Endothelial cell of umbilical vein (primary cell): ENCODE results near the gene RHCE. TPM values are rescaled to one million over a fixed set of nuclear protein-coding genes. Genes with fewer than 3 reads are reported as not detected.

Experiments used
- BruUV-seq: library from RNA; stranded (reverse); fragments of 400-500 nt; replicated peaks from 2 replicates; lab custom pipeline; 2021; lab: Mats Ljungman, UMichigan
- CTCF ChIA-PET: fragments of 300-600, 350-600 bp; sonication (Branson Sonifier 250); formaldehyde crosslinking; loops from one replicate; lab custom pipeline; 2021; ENCODE audit warnings: antibody characterized with exemption, inconsistent platforms; lab: Charles Lee
- POLR2A ChIA-PET: fragments of 300-600, 350-600 bp; sonication (Branson Sonifier 250); formaldehyde crosslinking; loops from one replicate; lab custom pipeline; 2021; ENCODE audit warnings: antibody characterized with exemption, inconsistent platforms; lab: Charles Lee
- DNase-seq: peaks from one replicate; pipeline ENCODE4 v3.0.0-alpha.2; 2011; ENCODE audit warnings: low read depth, low spot score
- FAIRE-seq: peaks from 2 replicates; lab custom pipeline; 2011; peaks lifted over from hg19 to GRCh38; lab: Jason Lieb, UNC
- H2AFZ ChIP-seq: 2 replicates; pipeline ENCODE4 v1.6.0; 2012; ENCODE audit warnings: low read depth, low read length, control low read depth, inconsistent platforms
- H3K27ac ChIP-seq: 2 replicates; pipeline ENCODE4 v1.5.1; 2011; ENCODE audit warnings: low read depth, mild to moderate bottlenecking, control low read depth, low read length, moderate library complexity; ENCODE audit not compliant: insufficient read depth
- H3K27me3 ChIP-seq, 2 experiments: 2 replicates each; pipeline versions ENCODE4 v1.6.0 to v1.6.1; 2011; ENCODE audit warnings: low read length in 2 of 2, mixed read lengths in 1 of 2; ENCODE audit not compliant: control insufficient read depth in 2 of 2, insufficient read depth in 2 of 2
- H3K36me3 ChIP-seq, 2 experiments: 2 replicates in 1 of 2; 3 replicates in 1 of 2; pipeline ENCODE4 v1.5.1; 2011; ENCODE audit warnings: low read length in 2 of 2, mild to moderate bottlenecking in 1 of 2, moderate library complexity in 1 of 2; ENCODE audit not compliant: control insufficient read depth in 2 of 2, insufficient read depth in 2 of 2; ENCODE audit errors: extremely low read depth in 1 of 2
- H3K4me1 ChIP-seq: 3 replicates; pipeline ENCODE4 v1.5.1; 2011; ENCODE audit warnings: mild to moderate bottlenecking, low read length; ENCODE audit not compliant: control insufficient read depth, insufficient read depth; ENCODE audit errors: extremely low read depth
- H3K4me2 ChIP-seq: 2 replicates; pipeline ENCODE4 v1.6.1; 2011; ENCODE audit warnings: low read length, control low read depth, mixed read lengths; ENCODE audit not compliant: insufficient read depth
- H3K4me3 ChIP-seq, 3 experiments: fragments of 200-600 bp in 1 of 3; sonication (generic), shearing (Covaris generic) in 1 of 3; replicated peaks in 1 of 3; 2 replicates each; pipeline ENCODE4 v1.5.1; 2011 to 2016; ENCODE audit warnings: control low read depth in 3 of 3, low read length in 3 of 3, mild to moderate bottlenecking in 2 of 3, inconsistent platforms in 1 of 3, low read depth in 1 of 3, moderate library complexity in 1 of 3; ENCODE audit not compliant: insufficient read depth in 1 of 3
- H3K79me2 ChIP-seq: 2 replicates; pipeline ENCODE4 v1.6.0; 2012; ENCODE audit warnings: low read length, inconsistent platforms; ENCODE audit not compliant: control insufficient read depth, insufficient read depth
- H3K9ac ChIP-seq: replicated peaks from 2 replicates; pipeline ENCODE3; 2011; ENCODE audit warnings: low read length, control low read depth; ENCODE audit not compliant: insufficient read depth; ENCODE audit errors: extremely low read depth
- H3K9me1 ChIP-seq: replicated peaks from 3 replicates; pipeline ENCODE4 v1.6.0; 2011; ENCODE audit warnings: mild to moderate bottlenecking, low read length; ENCODE audit not compliant: control insufficient read depth, insufficient read depth; ENCODE audit errors: extremely low read depth
- H3K9me3 ChIP-seq: replicated peaks from 2 replicates; pipeline ENCODE4 v1.5.1; 2012; ENCODE audit warnings: low read length, inconsistent platforms; ENCODE audit not compliant: control insufficient read depth, insufficient read depth
- H4K20me1 ChIP-seq: replicated peaks from 2 replicates; pipeline ENCODE3; 2011; ENCODE audit warnings: mild to moderate bottlenecking, low read length; ENCODE audit not compliant: control insufficient read depth, insufficient read depth; ENCODE audit errors: extremely low read depth
- EZH2 ChIP-seq: IDR thresholded peaks from 2 replicates; pipeline ENCODE4 v1.6.1; 2012; ENCODE audit warnings: borderline replicate concordance, low read depth, mild to moderate bottlenecking, moderate library complexity, low read length, inconsistent platforms; ENCODE audit not compliant: severe bottlenecking
- FOS ChIP-seq: IDR thresholded peaks from 2 replicates; pipeline ENCODE4 v1.6.1; 2011; ENCODE audit warnings: mild to moderate bottlenecking, low read length, moderate library complexity, borderline replicate concordance; ENCODE audit not compliant: insufficient read depth
- GATA2 ChIP-seq: IDR thresholded peaks from 2 replicates; pipeline ENCODE4 v1.7.0; 2011; ENCODE audit warnings: low read depth, mild to moderate bottlenecking, moderate library complexity, mixed read lengths, low read length; ENCODE audit not compliant: insufficient read length, insufficient read depth
- JUN ChIP-seq: IDR thresholded peaks from 2 replicates; pipeline ENCODE4 v1.6.1; 2011; ENCODE audit warnings: borderline replicate concordance, low read depth; ENCODE audit not compliant: insufficient read length, insufficient read depth
- MYC ChIP-seq: IDR thresholded peaks from one replicate; pipeline ENCODE4 v1.6.1; 2011; ENCODE audit warnings: mild to moderate bottlenecking, low read depth, low read length
- POLR2A ChIP-seq: IDR thresholded peaks from 2 replicates; pipeline ENCODE4 v1.6.1; 2012; ENCODE audit warnings: low read depth, mild to moderate bottlenecking, control low read depth, low read length
- POLR2AphosphoS5 ChIP-seq: IDR thresholded peaks from 2 replicates; pipeline ENCODE4 v1.6.1; 2012; ENCODE audit warnings: low read depth, mild to moderate bottlenecking, control low read depth, low read length, moderate library complexity; ENCODE audit not compliant: insufficient read depth
- dilution Hi-C: fragments of 300-500 bp; cut with MboI; formaldehyde crosslinking; loops from one replicate; pipeline ENCODE4 v1.15.0; 2019; ENCODE audit warnings: low sequenced_read_pairs; ENCODE audit not compliant: extremely low pct_ligation_motif_present
- intact Hi-C: fragments of 100-400 bp; cut with micrococcal nuclease; formaldehyde crosslinking; loops from one replicate; pipeline ENCODE4 v1.10.0; 2022
- polyA plus RNA-seq, 4 experiments: library from polyadenylated mRNA; depleted of rRNA in 3 of 4; stranded (reverse) in 3 of 4; unstranded in 1 of 4; fragments of >200 nt; gene quantifications; 2 replicates each; pipeline versions ENCODE4 v1.2.1 to v1.2.3, GENCODE V29; 2011 to 2012; ENCODE audit warnings: missing spikeins in 1 of 4
- total RNA-seq: library from RNA; stranded (reverse); gene quantifications from 2 replicates; pipeline ENCODE4 v1.2.3, GENCODE V29; 2021
- TF ChIP-seq, protein P1 (sequence below), 2 donors: IDR thresholded peaks; 1 replicate in 1 of 2; 2 replicates in 1 of 2; pipeline ENCODE4 v1.5.1; 2011; ENCODE audit warnings: low read length in 2 of 2, mild to moderate bottlenecking in 2 of 2, moderate library complexity in 2 of 2, control low read depth in 1 of 2, inconsistent platforms in 1 of 2, low read depth in 1 of 2; ENCODE audit not compliant: insufficient read depth in 1 of 2; ENCODE audit errors: extremely low read depth in 1 of 2
- TF ChIP-seq, protein P2 (sequence below): IDR thresholded peaks from 2 replicates; pipeline ENCODE4 v1.6.1; 2011; ENCODE audit not compliant: insufficient read depth, insufficient read length

RHCE gene
- total and polyA plus RNA-seq, 2 donors (not counting 3 experiments of a cell fraction or from before 2014, with no cell fraction given): 0.07 TPM; not detected in 1

DNA sequence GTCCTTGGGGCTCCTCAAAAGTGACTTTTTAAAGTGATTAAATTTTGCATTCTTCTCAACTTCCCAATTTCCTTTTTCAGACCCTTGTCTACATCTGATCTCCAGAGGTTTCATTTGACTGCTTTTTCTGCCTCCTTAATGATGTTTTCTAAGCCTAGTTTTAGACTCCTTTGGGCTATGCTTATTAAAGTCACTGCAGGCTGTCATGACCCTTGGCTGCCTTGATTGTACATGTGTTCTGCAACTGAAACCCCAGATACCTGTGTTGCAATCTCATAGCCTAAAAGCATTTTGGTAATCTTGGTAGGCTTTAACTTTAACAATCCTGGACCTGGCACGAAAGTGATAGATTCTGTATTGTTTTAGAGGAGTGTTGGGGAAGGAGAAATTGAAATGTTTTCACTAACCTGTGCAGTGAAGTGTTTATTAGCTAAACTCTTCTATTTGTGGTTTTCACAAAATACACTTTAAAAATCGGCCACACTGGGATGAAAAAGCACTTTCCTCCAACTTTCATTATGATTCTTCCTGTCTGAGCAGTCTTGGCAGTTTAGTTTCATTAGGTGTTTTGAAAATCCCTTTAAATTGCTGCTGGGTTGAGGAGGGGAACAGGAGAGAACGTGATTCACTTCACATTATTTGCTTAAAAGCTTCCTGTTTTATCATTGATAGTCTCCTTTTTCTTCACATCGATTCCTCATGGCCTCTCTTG lies 14.9 kb upstream of the RHCE start:
- H3K9me1 ChIP-seq: no peaks in the 10 kb centered on the region
- POLR2A ChIA-PET: no interaction called here
- no peak overlapping the region for H3K9ac ChIP-seq
- peak; percentile 12 for DNase-seq
- intact Hi-C loops (loop anchor here (10.0 kb wide), 1 partner anchor 369 kb away; the partner anchor contains the start of gene SELENON), dilution Hi-C loops (no loop called here)
- BruUV-seq: no TSS peak
- no peak overlapping the region for H3K4me3 ChIP-seq
- no peak for FAIRE-seq
- peaks cover 0 to 2% of the 10 kb centered on the region in 2 experiments for H3K36me3 ChIP-seq
- H2AFZ ChIP-seq: no peak overlapping the region
- peaks cover 37% of the 10 kb centered on the region for H3K4me1 ChIP-seq
- H4K20me1 ChIP-seq: peaks cover 4% of the 10 kb centered on the region
- H3K9me3 ChIP-seq: no peaks in the 10 kb centered on the region
- peak overlapping the region; percentile 17 for H3K4me2 ChIP-seq
- no peaks in the 10 kb centered on the region for H3K27me3 ChIP-seq
- TF ChIP-seq, protein P1, sequence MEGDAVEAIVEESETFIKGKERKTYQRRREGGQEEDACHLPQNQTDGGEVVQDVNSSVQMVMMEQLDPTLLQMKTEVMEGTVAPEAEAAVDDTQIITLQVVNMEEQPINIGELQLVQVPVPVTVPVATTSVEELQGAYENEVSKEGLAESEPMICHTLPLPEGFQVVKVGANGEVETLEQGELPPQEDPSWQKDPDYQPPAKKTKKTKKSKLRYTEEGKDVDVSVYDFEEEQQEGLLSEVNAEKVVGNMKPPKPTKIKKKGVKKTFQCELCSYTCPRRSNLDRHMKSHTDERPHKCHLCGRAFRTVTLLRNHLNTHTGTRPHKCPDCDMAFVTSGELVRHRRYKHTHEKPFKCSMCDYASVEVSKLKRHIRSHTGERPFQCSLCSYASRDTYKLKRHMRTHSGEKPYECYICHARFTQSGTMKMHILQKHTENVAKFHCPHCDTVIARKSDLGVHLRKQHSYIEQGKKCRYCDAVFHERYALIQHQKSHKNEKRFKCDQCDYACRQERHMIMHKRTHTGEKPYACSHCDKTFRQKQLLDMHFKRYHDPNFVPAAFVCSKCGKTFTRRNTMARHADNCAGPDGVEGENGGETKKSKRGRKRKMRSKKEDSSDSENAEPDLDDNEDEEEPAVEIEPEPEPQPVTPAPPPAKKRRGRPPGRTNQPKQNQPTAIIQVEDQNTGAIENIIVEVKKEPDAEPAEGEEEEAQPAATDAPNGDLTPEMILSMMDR (IDR thresholded peaks at IDR 0.05; ENCODE audit: extremely low read depth in 1 of 2, insufficient read depth in 1 of 2, low read depth in 1 of 2, low read length in 2 of 2): no peak
- TF ChIP-seq FOS: no peak
- no peak for TF ChIP-seq POLR2A
- no peak for TF ChIP-seq GATA2
- no peak for TF ChIP-seq POLR2AphosphoS5
- TF ChIP-seq JUN: no peak
- TF ChIP-seq, protein P2, sequence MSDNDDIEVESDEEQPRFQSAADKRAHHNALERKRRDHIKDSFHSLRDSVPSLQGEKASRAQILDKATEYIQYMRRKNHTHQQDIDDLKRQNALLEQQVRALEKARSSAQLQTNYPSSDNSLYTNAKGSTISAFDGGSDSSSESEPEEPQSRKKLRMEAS: no peak
- TF ChIP-seq MYC: no peak
- TF ChIP-seq EZH2: no peak
- peaks cover 73% of the 10 kb centered on the region for H3K79me2 ChIP-seq
- H3K27ac ChIP-seq: no peak overlapping the region
- CTCF ChIA-PET: interaction anchor here (0.6 to 1.9 kb wide), 2 partner anchors 8 to 85 kb away, joined by 3 to 4 read pairs; no protein-coding TSS in a partner anchor
